Measurements from ENCODE around the gene NDUFB10.

Gene NDUFB10

GRCh38 chr16:2004795-2005517, 45.6 kb downstream of the NDUFB10 start:
- no peak for DNase-seq

- no peak for DNase-seq
Measured at GRCh38 chr16:2005646-2006045, 46.3 kb downstream of the NDUFB10 start.

- no peak for DNase-seq
Measured at GRCh38 chr16:2006317-2006716, 47.0 kb downstream of the NDUFB10 start.

- DNase-seq: no peak
Measured at GRCh38 chr16:2007081-2007836, 47.9 kb downstream of the NDUFB10 start.

GRCh38 chr16:2008009-2008526, 48.7 kb downstream of the NDUFB10 start:
- peak; percentile 33 for DNase-seq

- DNase-seq: peak; percentile 34
Measured at GRCh38 chr16:2008631-2009163, 49.4 kb downstream of the NDUFB10 start.

- DNase-seq: no peak
Measured at GRCh38 chr16:2009164-2009711, 49.9 kb downstream of the NDUFB10 start.

- DNase-seq: peak; percentile 80
Measured at GRCh38 chr16:2009791-2010510, 50.6 kb downstream of the NDUFB10 start, which contains the start of gene ZNF598. ZNF598 (minus strand) TSS chr16:2009821.

Data from CD4-positive, alpha-beta T cell treated with Interleukin-21 for 1 hour (primary cell).